Transverse colon (tissue), 4 donors: ENCODE data around the gene DTX3.

ENCODE experiments used
- EP300 ChIP-seq: sonication (generic); formaldehyde crosslinking; IDR thresholded peaks from one replicate; pipeline ENCODE4 v1.6.1; 2017; ENCODE audit warnings: antibody characterized with exemption, low read depth
- POLR2A ChIP-seq: fragments of 450-650 bp; IDR thresholded peaks from one replicate; pipeline ENCODE4 v1.6.1; 2016; ENCODE audit warnings: antibody characterized with exemption, mild to moderate bottlenecking, moderate library complexity
- POLR2AphosphoS5 ChIP-seq, 3 donors: sonication (generic); formaldehyde crosslinking; IDR thresholded peaks; one replicate each; pipeline ENCODE4 v1.6.1; 2016; ENCODE audit warnings: antibody characterized with exemption in 3 of 3
- TF ChIP-seq, protein P1 (sequence below), 5 experiments: fragments of 200-600 bp in 3 of 5; fragments of 450-650 bp in 2 of 5; sonication (generic) in 3 of 5; IDR thresholded peaks; 1 replicate in 2 of 5; 2 replicates in 3 of 5; pipeline ENCODE4 v1.5.1; 2016 to 2017; ENCODE audit warnings: antibody characterized with exemption in 5 of 5, inconsistent platforms in 3 of 5, mild to moderate bottlenecking in 2 of 5, moderate library complexity in 1 of 5

DNA sequence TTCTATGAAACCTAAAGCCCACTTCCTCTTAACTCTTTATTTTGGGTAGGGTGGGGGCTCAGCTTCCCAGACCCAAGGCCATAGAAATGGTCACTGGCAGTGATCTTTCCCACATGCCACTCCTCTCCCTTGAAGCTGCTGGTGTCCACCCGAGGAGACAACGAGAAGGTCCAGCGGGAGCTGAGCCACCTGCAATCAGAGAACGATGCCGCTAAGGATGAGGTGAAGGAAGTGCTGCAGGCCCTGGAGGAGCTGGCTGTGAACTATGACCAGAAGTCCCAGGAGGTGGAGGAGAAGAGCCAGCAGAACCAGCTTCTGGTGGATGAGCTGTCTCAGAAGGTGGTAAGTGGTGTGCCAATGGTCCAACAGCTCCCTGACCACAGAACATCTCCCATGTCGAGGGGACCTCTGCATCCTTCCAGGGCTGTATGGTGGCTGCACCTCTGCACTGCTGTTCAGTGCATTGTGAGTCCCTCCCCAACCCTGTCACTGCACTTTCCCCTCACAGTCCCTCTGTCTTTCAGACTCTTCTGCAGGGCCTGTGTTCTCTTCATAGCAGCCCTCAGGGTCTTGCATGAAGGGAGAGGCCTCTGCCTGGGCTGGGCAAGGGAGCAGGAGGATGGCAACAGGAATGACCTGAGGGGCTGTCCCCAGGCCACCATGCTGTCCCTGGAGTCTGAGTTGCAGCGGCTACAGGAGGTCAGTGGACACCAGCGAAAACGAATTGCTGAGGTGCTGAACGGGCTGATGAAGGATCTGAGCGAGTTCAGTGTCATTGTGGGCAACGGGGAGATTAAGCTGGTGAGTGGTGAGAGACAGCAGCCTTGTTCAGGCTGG, 32.5 kb upstream of the DTX3 start:
- TF ChIP-seq, protein P1, sequence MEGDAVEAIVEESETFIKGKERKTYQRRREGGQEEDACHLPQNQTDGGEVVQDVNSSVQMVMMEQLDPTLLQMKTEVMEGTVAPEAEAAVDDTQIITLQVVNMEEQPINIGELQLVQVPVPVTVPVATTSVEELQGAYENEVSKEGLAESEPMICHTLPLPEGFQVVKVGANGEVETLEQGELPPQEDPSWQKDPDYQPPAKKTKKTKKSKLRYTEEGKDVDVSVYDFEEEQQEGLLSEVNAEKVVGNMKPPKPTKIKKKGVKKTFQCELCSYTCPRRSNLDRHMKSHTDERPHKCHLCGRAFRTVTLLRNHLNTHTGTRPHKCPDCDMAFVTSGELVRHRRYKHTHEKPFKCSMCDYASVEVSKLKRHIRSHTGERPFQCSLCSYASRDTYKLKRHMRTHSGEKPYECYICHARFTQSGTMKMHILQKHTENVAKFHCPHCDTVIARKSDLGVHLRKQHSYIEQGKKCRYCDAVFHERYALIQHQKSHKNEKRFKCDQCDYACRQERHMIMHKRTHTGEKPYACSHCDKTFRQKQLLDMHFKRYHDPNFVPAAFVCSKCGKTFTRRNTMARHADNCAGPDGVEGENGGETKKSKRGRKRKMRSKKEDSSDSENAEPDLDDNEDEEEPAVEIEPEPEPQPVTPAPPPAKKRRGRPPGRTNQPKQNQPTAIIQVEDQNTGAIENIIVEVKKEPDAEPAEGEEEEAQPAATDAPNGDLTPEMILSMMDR (IDR thresholded peaks at IDR 0.05): no peak
- no peak for TF ChIP-seq POLR2A
- TF ChIP-seq POLR2AphosphoS5 (IDR thresholded peaks at IDR 0.05): no peak
- TF ChIP-seq EP300: no peak
